Measurements from ENCODE around the gene GRK3.

DNA sequence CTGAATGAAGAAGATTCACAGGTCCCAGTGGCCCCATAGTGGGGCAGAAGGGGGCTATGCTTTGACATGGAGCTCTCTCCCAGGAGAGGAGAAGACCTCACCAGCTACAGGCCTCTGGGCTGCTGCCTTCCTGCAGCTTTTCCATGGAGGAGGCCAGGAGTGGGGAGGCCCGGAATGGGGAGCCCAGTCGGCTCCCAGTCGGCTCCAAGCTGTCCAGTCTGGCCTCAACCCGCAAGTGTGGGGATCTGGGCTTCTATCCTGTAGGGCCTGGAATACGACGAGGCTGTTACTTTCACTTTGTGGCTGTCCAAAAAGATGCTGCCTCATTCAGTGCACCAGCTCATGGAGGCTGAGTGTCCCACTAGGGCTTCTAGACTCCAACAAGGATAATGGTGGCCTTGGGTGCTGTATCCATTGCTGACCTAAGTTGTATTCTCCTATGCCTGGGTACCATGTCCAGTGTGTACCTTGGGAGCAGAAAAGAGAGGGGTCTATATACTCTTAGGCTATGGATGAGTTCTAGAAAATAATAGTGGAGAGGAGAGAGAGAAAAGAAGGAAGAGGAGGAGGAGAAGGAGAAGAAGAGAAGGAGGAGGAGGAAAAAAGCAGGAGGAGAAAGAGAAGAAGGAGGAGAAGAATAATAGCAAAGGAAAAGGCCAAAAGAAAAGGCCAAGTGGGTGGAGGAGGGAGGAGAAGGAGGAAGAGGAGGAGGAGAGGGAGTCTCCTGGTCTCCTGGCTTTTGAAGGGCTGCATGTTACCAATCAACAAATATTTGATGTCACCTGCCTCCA is 178.6 kb downstream of the GRK3 start:
- TF ChIP-seq, protein P1, sequence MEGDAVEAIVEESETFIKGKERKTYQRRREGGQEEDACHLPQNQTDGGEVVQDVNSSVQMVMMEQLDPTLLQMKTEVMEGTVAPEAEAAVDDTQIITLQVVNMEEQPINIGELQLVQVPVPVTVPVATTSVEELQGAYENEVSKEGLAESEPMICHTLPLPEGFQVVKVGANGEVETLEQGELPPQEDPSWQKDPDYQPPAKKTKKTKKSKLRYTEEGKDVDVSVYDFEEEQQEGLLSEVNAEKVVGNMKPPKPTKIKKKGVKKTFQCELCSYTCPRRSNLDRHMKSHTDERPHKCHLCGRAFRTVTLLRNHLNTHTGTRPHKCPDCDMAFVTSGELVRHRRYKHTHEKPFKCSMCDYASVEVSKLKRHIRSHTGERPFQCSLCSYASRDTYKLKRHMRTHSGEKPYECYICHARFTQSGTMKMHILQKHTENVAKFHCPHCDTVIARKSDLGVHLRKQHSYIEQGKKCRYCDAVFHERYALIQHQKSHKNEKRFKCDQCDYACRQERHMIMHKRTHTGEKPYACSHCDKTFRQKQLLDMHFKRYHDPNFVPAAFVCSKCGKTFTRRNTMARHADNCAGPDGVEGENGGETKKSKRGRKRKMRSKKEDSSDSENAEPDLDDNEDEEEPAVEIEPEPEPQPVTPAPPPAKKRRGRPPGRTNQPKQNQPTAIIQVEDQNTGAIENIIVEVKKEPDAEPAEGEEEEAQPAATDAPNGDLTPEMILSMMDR (IDR thresholded peaks at IDR 0.05): no peak
- TF ChIP-seq POLR2A (IDR thresholded peaks at IDR 0.05) (no peak), EP300 (IDR thresholded peaks at IDR 0.05) (no peak)
